ENCODE measurements around the gene CCDC102A.

CCDC102A gene

GRCh38 chr16:57535680-57536305 lies 578 bp downstream of the CCDC102A start:
- peak; percentile 87 for DNase-seq

DNA sequence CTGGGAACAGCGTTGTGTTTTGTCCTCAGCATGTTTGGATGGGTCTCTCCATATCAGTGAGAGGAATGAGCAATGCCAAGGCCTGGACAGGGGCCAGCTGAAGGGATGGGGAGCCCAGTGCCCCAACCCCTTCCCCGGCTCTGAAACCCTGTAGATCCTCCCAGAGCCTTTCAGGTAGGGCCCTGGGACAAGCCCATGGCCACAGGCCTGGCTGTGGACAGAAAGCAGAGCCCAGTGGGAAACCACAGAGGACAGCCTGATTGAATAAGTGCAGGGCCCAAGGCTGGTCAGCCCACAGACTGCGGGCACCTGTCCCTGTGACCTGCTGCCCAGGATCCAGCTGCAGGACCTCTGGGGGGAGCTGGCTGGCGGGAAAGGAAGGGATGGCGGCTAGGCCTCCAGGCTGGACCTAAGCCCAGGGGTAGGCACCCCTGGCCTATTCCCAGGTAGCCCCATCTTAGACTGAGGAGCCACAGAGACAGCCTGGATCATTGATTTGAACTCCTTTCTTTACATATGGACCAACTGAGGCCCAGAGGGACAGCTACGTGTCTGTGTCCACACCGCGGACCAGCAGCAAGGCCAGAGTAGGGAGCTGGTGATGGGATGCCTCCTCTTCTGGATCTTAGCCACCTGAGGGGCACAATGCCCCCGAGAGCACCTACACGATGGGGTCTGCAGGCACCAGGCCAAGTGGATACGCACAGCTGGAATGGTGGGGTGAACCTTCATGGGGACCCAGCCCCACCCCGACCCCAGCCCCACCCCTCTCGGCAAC lies 1.3 kb downstream of the CCDC102A start:
- no peak for DNase-seq

- no peak for DNase-seq
Measured at GRCh38 chr16:57534337-57534880, 2.0 kb downstream of the CCDC102A start.

- DNase-seq, result no peak
Measured at GRCh38 chr16:57533431-57534336, 2.7 kb downstream of the CCDC102A start.

DNA sequence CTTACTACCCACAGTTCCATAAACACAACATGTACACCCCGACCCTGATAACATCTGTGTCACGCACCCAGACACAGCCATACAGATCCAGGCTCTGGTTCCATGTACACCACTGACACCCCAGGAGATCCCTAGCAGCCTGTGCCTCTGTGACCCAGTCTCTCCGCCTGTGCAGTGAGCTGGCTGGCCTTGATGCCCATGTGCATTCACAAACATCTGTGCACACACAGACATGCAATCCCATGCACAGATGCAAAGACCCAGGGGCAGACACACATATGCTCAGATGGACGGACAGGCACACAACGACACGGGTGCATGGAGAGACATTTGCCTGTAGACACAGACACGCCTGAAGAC lies 4.1 kb downstream of the CCDC102A start:
- no peak for DNase-seq

DNA sequence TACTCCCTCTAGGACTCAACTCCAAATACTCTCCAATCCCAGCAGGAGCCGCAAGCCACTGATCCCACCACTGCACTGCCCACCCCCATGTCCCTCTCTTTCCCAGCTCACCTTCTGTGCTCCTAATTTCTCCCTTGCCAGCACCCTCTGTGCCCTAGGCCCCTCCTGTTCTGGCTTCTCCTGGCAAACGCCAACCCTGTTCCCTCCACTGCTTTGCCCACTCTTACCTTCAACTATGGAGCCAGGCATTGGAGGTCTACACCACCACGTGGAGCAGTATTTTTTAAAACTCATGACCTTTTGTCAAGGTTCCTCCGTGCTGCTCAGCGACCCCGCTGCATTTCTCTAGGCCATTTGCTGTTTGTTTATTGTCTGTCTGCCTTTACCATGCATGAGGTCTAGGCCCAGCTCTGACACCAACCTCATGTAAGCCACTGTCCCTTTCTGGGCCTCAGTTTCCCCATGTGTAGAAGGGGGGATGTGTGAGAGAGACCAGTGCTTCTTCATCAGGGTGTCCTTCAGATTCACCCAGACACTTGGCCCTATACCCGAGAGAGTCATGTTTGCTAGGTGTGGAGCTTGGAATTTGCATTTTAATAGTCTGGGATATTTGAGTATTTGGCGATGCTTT lies 4.6 kb downstream of the CCDC102A start:
- no peak for DNase-seq

DNA sequence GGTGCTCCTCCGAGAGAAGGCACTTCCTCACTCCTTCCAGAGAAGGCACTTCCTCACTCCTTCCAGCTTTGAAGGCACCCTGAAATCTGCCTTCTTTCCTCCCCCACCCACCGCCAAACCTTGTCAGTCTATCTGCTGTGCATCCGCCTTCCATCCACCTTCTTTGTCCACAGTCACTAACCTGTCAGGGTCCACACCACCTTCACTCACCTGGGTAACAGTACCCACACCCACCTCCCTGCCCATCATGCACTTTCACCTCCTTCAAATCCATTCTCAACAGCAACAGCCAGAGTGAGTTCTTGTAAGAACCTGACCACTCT lies 5.2 kb downstream of the CCDC102A start:
- DNase-seq, result no peak

DNA sequence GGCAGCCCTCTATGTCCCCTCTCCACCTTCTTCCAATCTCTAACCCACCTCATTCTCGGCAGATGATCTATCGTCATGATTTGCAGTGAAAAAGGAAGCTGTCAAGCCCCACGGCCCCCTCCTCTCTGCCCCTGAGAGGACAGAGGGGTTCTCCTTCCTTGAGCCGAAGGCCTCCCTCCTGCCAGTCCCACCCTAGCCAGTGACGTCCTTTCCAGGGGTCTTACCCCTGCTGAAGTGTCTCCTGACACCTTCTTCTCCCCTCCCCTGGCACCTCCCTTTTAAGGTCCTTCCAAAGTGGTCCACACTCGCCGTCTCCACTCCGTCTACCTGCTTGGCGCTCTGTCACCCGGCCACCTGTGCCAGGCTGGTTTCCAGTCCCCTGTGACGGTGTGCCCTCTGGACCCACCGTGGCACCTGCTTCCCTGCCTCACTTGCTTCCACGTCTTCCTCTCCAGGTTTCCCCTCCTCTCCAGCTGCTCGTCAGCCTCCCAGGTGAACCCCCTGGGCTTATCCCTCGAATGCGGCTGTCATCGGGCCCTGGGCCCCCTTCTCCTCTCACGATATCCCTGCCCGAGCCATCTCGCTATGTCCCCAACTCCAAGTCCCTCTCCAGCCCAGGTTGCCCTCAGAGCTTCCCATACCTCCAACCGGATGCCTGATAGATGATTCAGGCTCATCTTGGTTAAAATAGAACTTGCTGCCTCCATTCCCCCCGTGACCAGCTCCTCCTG lies 5.7 kb downstream of the CCDC102A start:
- DNase-seq, result no peak

DNA sequence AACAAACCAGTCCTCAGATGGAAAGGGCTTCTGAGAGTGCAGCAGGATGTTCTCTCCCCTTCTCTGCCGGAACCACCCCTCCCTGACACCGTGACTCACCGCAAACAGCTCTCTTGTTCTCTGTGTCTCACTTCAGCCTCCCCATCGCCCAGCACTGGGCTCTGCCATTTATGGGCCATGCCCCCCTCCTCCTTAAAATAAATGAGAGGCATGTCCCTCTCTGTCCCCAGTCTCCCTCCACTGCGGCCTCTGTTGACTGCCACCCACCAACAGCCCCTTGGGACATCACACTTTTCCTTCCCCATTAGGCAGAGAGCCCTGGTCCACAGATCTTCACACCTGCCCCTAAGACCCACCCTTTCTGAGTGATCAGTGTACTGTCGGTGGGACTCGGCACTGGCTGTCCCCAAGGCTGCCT lies 6.3 kb downstream of the CCDC102A start:
- peak; percentile 67 for DNase-seq

GRCh38 chr16:57529391-57530103 lies 6.8 kb downstream of the CCDC102A start:
- DNase-seq, result no peak

- DNase-seq, result no peak
Measured at GRCh38 chr16:57528499-57529390, 7.6 kb downstream of the CCDC102A start.

DNA sequence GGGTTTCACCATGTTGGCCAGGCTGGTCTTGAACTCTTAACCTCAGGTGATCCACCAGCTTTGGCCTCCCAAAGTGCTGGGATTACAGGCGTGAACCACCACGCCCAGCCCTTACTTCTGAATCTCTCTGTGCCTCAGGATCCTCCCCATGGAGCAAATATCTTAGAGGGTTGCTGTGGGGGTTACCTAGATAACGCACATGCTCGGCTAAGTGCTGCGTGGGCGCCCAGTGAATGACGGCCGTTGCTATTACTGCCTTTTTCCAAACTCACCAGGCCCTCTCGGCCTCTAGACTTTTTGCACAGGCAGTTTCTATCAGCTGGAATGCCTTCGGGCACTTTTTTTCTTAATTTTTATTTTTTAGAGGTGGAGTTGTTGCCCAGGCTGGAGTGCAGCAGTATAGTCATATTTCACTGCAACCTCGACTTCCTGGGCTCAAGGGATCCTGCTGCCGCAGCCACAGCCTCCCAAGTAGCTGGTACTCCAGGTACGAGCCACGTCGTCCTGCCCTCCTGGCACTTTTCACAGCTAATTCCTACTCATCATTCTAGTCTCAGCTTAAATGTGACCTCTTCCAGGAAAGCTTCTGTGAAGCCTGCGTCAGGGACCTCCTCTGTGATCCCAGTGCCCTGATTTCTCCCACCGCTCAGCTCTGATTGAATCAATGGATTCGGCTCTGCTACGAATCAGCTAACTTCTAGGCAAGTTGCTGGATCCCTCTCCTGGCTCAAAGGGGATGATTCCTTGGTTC lies 8.6 kb downstream of the CCDC102A start:
- no peak for DNase-seq

- DNase-seq, result no peak
Measured at GRCh38 chr16:57527027-57527426, 9.3 kb downstream of the CCDC102A start.

DNA sequence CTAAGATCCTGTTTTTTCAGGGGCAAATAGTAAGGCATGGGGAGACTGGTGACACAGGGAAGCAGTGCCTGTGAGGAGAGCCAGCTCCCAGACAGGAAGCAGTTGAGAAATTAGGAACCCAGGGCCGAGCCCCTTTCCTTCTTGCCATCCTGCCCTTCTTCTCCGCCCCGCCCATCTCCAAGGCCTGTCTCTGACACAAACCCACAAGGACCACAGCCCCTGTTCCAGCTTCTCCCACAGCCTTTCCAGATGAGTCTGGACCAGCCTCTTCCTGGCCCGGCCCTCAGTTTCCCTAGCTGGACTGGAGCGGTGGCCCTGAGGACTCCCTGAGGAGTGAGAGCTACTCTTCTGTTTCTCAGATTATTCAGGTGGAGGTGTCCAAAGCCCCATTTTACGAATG lies 9.9 kb downstream of the CCDC102A start:
- no peak for DNase-seq

- no peak for DNase-seq
Measured at GRCh38 chr16:57525761-57526160, 10.6 kb downstream of the CCDC102A start.

GRCh38 chr16:57522960-57523359 lies 13.4 kb downstream of the CCDC102A start:
- no peak for DNase-seq

DNA sequence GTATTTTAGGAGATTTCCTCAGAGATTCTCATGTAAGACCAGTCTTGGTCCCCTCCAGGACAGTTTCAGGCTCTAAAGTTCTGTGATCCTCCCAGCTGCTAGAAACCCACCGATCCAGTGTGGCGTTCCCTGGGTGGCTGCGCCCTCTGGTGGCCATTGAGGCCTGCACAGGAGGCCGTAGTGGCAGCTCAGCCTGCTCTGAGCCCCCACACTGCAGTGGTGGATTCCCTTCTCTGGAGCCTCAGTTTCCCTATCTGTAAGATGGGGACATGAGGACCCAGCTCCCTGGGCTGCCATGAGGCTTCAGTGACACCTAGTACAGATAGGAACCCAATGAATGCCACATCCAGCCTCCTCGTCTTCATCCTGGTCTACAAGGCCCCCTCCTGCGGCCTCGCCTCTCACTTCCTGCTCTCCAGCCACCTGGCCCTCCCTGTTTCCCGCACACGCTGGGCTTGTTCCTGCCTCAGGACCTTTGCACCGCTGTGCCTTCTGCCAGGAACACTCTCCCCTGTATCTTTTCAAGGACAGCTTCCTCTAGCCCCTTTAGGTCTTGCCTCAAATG lies 16.5 kb downstream of the CCDC102A start:
- peak; percentile 56 for DNase-seq

GRCh38 chr16:57518922-57519321 lies 17.4 kb downstream of the CCDC102A start:
- DNase-seq, result no peak

DNA sequence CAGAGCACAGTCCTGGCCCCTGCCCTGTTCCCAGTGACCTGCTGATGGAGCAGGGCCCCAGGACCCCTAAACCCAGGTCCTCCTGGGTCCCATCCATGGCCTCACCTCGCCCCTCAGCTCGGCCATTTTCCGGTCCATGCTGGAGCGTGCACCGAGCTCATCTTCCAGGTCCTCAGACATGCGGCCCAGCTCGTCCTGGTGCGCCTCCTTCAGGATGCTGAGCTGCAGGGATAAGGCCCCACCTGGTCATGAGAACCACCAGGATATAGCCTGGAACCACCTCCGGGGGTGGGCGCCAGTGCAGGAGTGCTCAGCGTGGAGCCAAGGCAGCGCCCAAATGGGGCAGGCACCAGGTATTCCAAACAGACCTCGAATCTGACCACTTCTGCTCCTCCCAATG lies 17.9 kb downstream of the CCDC102A start:
- DNase-seq, result no peak
